HG02763 (cell line): ENCODE results near the gene KRTAP10-9.
"Not testable (repeated sequence)": the region's sequence is repeated elsewhere in the genome, so short reads cannot be mapped to it uniquely, and the experiment has no call there.

Experiments used
- ATAC-seq: cut with Tn5 transposase; IDR thresholded peaks from one replicate; pipeline ENCODE4 v1.9.1; 2021; ENCODE audit warnings: mild to moderate bottlenecking, moderate library complexity; ENCODE audit not compliant: unreplicated experiment

Gene KRTAP10-9

GRCh38 chr21:44626673-44627143 lies at the start of gene KRTAP10-9:
Gene KRTAP10-9, plus strand, starts transcription at chr21:44627093. Its CDS starts 79 bp downstream, at chr21:44627172.
- ATAC-seq: no peak

DNA sequence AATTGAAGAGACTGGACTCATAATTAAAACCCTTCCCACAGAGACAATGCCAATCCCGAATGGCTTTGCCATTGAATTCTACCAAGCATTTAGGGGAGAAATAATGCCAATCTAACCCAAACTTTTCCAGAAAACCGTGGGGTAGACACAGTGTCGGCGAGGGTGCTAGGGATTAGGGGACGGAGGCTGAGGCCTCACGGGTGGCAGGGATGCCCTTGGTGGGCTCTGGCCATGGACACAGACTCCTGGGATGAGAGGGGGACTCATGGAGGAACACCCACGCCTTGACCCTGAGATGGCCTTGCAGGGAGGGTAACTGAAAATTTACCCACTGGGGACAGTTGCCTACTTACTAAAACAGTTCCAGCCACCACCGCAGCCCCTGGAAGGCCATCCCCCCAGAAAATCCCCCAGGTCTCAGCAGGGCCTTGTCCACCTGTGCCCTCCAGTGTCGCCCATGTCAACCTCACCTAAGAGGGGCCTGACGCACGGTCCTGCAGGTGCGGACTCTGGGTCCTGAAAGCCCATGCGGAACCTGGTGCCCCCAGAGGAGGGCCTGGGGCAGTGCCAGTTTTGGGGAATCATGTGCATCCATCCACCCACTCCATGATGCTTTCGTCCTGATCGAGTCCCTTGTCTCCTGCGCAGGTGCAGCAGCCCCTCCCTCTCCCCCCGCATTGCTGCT lies 48.4 kb upstream of the KRTAP10-9 start:
- no peak for ATAC-seq

- no peak for ATAC-seq
Measured at GRCh38 chr21:44579056-44579832, 47.6 kb upstream of the KRTAP10-9 start.

- ATAC-seq: no peak
Measured at GRCh38 chr21:44579833-44580144, 47.1 kb upstream of the KRTAP10-9 start.

DNA sequence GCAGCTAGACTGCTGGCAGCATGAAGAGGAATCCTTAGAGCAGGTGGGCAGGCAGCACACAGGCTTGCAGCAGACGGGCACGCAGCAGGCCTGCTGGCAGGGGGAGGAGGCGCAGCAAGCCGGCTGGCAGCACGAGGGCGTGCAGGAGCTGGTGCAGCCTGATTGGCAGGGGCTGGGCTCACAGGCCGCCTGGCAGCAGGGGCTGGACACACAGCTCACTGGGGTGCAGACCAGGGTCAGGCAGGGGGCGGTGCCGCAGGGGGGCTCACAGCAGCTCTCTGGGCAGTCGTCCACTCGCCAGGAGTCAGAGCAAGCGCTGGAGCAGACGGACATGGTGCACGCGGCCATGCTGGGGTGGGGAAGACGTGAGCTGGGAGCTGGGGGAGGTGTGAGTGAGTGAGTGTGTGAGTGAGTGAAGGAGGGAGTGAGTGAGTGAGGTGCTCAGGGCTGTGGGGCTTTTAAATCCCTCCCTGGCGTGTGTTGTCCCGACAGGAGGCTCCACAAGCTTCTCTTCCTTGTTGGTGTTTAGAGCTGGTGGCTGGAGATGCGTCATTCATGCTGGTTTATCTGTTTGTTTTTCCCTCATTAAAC lies 46.6 kb upstream of the KRTAP10-9 start, which contains the start of gene KRTAP10-5:
TSS of gene KRTAP10-5 (minus strand) at position 374 of the 591 bp plus-strand sequence. CDS start at position 348, 26 bp downstream.
- not testable (repeated sequence) for ATAC-seq

GRCh38 chr21:44581158-44581557 lies 45.7 kb upstream of the KRTAP10-9 start:
- ATAC-seq: no peak

DNA sequence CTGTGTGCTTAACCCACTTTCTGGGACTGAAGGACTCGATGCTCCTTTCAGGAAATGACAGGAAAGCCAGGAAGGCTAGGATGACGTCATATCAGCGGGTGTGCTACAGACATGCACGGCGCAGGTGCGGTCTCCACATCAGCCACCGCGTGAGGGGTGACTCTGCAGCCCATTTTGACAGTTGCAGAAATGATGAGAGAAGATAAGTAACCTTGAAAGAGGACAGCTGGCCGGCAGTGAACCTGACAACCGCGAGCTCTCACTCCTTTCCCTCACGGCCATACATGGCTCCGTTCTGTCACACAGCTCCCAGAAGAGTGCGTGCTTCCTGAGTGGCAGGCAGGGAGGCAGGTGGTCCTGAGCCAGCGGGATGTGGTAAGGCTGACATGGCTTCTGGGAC lies 44.8 kb upstream of the KRTAP10-9 start:
- ATAC-seq: no peak

DNA sequence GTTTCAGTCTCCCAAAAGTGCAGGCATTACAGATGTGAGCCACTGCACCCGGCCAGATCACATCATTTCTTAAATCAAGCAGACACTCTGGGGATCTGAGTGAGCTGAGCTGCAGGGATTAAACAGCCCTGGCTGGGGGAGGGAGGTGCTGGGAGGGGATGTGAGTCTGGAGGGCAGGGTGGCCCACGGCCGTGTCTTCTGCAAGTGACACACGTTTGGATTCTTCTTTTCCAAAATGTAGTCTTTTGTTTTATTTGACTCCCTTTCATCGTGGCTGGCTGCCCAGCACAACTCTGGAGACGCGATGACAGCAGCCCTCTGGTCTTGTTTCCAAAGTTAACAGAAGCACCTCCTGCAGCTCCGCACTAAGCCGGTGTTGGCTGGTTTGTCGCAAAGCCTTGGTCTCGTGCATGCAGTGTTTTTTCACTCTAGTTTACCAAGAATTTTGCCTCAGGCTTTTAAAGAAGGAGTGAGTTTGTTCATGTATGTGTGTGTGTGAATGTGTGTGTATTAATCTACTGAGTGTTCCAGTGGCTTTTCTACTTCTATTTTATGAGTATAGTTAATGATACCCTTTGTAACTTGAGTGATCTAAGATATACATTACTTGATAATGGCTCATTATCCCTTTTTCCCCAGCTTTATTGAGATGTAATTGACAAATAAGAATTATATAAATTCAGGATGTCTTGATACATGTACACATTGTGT lies 43.6 kb upstream of the KRTAP10-9 start:
- ATAC-seq: no peak

DNA sequence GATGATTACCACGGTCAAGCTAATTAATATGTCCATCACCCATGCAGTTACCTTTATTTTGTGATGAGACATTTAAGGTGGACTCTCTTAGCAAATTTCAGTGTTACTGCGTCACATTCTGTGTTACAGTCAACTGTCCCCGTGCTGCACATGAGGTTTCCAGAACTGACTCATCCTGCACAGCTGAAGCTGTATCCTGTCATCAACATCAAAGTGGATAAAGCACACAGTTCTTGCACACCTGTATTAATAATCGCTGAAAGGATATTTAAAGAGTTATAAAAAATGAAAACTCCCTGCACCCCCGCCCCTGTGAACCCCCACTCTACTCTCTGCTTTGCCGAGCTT lies 43.1 kb upstream of the KRTAP10-9 start:
- no peak for ATAC-seq

- no peak for ATAC-seq
Measured at GRCh38 chr21:44585892-44586291, 41.0 kb upstream of the KRTAP10-9 start.

DNA sequence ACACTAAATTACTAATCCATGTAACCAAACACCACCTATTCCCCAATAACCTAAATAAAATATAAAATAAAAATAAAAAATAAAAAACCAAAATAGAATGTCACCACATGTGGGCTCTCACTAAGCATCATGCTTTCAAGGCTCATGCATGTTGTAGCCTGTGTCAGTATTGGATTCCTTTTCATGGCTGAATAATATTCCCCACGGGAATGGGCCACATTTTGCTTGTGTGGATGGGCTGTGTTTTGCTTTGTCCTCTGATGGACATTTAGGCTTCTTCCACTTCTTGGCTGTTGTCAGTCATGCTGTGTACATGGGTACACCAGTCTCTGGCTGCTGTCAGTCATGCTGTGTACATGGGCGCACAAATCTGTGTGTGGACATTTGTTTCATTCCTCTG lies 37.8 kb upstream of the KRTAP10-9 start:
- ATAC-seq: no peak

- ATAC-seq: no peak
Measured at GRCh38 chr21:44589586-44590305, 37.1 kb upstream of the KRTAP10-9 start.

DNA sequence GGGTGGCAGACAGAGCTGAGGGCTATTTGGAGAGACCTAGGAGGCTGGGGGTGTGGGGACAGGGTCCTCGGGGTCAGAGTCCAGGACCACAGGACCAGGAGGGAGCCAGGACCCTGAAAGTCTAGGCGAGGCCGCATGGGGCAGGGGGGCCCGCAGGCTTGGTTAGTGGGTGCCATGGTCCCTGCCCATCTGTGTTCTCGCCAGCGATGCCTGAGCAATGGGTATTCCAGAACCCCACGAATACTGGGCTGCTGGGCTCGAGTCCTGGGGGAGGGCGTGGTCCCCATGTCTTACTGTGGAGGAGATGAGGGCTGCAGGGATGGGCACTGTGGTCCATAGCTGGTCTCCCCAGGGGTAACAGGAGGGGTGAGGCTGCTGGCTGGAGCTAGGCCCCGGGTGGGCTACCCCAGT lies 36.6 kb upstream of the KRTAP10-9 start:
- no peak for ATAC-seq

DNA sequence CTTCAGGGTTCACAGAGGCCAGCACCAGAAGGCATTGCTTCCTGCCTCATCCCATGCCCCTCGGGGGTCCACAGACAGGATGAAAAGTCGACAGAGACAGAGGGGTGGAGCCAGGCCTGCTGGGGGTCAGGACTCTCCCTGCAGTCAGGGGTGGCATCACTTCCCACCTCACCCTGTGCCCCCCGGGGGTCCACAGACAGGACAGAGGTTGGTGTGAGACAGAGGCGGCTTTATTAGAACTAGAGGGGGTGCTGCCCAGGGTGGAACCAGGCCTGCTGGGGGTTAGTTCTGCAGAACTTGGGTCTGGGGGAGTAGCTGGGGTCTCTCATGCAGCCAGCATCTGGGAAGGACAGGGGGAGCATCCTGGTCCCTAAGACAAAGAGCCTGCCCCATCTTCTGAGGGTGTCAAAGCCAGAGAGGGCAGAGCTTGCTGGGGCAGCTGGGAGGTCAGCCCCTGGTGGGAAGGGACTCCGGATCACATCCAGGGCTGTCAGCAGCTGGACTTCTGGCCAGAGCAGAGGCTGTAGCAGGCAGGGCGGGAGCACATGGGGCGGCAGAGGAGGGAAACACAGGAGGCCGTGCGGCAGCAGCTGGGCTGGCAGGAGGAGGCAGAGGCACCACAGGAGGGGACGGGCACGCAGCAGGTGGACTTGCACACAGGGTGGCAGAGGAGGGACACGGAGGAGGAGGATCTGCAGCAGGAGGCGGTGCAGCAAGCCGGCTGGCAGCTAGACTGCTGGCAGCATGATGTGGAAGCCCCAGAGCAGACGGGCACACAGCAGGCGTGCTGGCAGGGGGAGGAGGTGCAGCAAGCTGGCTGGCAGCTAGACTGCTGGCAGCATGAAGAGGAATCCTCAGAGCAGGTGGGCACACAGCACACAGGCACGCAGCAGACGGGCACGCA lies 35.7 kb upstream of the KRTAP10-9 start:
- not testable (repeated sequence) for ATAC-seq

- ATAC-seq: not testable (repeated sequence)
Measured at GRCh38 chr21:44591801-44592130, 35.1 kb upstream of the KRTAP10-9 start.

DNA sequence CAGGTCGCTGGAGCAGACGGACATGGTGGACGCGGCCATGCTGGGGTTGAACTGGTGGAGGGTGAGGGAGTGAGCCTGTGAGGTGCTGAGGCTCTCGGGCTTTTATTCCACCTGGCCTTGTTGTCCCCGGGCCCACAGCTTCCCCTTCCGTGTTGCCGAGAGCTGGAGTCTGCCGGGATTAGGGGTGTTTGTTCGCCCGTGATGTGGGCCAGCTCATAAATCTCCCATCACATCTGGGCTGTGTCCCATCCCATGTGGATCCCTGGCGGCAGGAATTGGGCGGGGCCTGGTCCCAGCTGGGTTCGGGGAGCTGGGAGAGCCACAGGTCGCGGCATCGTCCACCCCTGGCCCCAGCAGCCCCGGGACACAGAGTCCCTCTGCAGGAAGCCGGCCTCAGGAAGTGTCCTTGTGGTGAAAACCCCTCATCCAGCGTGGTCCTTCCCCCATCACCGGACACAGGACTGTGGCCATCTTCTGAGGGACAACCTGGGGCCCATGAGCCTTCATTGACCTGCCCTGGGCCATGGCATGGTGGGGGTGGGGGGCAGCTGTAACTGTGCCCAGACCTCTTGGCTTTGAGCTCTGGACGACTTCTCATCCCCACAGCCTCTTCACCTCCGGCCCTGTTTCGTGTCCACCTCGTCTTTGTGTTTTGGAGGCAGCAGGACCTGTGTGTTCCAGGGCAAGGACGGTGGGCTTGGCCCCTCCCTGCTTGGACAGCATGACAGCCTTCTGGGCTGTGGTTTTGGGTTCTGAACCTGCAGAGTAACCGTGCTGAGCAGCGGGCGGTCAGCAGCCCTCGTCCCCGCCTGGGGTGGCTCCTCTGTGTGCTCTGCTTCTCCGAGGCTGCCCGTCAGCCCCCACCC lies 34.2 kb upstream of the KRTAP10-9 start, which contains the start of gene KRTAP10-6:
TSS of gene KRTAP10-6 (minus strand) at position 60 of the 866 bp plus-strand sequence. CDS start at position 39, 21 bp downstream.
- no peak for ATAC-seq

DNA sequence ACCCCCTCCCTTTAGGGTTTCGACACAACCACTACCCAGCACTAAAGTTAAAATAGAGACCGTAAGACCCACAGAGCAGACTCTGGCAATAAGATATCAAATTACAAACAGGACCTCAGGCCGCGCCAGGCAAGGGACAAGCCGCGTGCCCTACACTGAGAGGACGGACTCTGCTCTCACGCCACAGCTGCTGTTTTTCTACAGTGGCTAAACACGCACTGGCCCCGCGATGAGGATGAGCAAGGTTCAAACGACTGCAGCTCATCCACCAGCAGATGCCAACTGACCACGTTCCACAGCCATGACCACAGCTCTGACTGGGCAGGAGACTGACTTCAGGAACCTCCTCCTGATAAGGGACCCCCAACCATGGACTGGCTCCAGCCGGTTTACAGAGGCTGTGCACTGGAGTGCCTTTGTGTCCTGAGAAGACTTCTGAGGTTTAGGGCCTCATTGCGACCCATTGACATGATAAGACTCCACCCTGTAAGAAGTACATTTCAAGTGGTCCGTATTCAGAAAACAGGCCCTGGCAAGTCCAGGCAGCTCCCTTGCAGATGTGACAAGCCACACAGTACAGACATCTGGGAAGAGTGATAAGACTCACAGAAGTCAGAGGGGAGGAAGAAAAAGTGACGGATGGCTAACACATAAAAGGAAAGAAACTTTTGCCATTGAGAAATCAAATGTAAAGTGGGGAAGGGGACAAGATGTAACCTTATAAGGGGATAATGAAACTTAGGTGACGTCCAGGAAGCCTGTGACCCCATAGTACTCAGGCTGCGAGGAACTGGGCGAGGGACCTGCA lies 33.1 kb upstream of the KRTAP10-9 start:
- no peak for ATAC-seq

GRCh38 chr21:44594406-44594916 lies 32.4 kb upstream of the KRTAP10-9 start:
- ATAC-seq: no peak
